ENCODE data around the gene RENBP.

The RENBP gene

DNA sequence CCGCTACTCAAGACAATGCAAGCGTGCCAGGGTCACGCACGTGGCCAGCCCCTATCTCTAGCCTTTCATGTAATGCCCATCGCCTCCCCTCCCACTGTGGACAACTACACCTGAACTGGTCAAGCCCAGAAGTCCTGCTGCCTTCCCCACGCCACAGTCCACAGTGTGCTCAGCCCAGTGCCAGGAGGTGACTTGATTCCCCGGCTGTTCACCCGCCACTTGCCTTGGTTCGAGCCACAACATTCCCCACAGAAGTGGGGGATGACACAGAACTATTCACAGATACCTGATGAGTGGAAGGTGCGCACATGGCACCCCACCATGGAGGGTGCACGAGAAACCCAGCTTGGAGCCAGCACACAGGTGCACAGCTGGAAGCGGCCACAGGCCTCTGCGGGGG is 25.2 kb downstream of the RENBP start:
- no peak for DNase-seq (ENCODE audit: low read depth in 3 of 3)

DNA sequence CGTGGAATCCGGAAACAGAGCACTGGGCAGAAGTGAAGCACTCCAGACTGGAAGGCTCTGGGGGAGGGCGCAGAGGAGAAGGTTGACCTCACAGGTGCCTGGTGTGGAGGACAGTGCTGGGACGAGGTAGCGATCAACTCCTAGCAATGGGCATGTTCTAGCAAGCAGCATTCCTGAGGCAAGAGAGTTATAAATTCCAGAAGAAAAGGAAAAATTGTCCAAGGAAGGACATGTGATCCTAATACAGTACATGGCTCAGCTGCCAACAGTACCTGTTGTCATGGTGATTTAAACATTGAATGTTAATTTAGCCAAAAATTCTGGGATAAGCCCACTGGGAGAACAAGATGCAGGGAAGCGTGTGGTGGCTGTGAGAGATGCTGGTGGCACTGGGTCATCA is 26.6 kb downstream of the RENBP start:
- DNase-seq (ENCODE audit: low read depth in 3 of 3), result no peak

DNA sequence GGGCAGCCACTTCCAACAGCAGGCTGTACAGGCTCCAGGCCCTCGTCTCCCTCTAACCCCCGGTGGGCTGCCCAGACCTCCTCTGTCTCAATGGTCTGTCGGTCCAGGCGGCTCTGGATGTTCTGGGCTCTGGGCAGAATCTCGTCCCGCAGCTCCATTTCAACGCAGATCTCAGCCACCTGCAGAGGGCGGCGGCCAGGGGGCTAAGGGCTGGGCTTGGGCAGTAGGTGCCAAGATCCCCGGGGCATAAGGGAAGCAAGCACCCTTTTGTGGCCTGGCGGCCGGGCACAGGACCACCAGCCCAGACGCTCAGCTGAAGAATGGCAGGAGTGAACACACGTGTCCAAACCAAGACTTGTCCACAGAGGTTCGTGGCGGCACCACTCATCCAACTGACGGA is 30.7 kb downstream of the RENBP start:
- DNase-seq (ENCODE audit: low read depth in 3 of 3), result no peak

DNA sequence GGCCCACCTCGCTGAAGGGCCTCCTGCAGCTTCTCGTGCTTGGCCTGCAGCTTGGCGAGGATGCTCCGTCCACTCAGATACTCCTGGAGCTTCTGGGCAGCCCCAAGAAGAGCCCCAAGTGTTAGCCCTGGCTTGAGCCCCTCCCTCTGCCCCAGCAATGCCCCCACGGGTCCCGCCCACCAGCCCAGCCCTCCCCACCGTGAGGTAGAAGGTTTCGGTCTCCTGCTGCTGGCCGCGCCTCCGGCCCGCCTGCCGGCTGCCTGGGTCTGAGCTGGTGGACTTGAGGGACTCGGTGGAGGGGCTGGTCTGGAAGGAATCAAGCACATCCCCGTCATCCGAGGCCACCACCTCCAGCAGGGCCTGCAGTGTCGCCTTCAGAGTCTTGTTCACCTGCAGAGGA is 31.2 kb downstream of the RENBP start:
- DNase-seq (ENCODE audit: low read depth in 3 of 3), result no peak

DNA sequence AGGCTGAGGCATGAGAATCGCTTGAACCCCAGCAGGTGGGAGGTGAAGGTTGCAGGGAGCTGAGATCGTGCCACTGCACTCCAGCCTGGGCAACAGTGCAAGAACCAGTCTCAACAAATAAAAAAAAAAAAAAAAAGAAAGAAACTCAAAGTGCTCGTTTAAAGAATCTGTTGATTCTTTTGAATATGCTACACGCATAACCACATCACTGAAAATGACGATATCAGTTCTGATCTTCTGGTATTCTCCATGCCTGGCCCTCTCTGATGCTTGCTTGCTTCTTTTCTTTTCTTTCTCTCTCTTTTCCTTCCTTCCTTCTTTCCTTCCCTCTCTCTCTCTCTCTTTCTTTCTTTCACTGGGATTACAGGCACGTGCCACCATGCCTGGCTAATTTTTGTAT is 32.6 kb downstream of the RENBP start:
- no peak for DNase-seq (ENCODE audit: low read depth in 3 of 3)

DNA sequence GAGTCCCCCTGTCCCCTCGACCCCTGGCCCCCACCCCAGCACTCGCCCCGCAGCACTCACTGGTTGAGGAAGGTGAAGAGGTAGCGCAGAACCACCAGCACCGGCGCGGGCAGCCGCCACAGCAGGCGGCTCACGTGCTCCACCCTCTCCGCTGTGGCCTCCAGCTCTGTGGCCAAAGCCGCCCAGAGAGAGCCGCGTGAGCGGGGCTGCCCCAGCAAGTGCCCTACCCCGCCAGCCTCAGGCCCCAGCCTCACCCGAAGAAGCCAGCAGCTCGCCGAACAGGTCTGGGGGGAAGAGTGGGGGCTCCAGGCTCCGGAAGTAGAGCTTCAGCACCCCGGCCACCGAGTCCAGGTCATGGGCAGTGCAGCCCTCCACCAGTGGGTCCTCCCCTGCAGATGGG is 34.0 kb downstream of the RENBP start:
- DNase-seq (ENCODE audit: low read depth in 3 of 3), result no peak

DNA sequence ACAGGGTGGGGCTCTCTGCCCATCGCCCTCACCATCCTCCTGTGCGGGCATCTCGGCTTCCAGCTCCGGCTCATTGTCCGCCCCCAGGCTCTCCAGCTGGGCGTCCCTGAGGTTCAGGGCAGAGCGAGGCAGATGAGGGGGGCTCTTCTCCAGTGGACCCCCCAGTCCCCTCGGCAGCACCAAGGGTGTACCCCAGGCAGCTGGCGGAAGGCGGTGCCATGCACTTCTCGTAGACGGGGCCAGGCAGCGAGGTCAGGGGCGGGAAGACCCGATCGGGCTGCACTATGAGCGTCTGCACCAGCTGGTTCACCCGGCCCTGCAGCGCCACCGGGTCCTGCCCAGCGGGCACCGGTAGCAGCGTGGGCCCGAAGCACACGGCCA is 34.5 kb downstream of the RENBP start:
- DNase-seq (ENCODE audit: low read depth in 3 of 3), result no peak

DNA sequence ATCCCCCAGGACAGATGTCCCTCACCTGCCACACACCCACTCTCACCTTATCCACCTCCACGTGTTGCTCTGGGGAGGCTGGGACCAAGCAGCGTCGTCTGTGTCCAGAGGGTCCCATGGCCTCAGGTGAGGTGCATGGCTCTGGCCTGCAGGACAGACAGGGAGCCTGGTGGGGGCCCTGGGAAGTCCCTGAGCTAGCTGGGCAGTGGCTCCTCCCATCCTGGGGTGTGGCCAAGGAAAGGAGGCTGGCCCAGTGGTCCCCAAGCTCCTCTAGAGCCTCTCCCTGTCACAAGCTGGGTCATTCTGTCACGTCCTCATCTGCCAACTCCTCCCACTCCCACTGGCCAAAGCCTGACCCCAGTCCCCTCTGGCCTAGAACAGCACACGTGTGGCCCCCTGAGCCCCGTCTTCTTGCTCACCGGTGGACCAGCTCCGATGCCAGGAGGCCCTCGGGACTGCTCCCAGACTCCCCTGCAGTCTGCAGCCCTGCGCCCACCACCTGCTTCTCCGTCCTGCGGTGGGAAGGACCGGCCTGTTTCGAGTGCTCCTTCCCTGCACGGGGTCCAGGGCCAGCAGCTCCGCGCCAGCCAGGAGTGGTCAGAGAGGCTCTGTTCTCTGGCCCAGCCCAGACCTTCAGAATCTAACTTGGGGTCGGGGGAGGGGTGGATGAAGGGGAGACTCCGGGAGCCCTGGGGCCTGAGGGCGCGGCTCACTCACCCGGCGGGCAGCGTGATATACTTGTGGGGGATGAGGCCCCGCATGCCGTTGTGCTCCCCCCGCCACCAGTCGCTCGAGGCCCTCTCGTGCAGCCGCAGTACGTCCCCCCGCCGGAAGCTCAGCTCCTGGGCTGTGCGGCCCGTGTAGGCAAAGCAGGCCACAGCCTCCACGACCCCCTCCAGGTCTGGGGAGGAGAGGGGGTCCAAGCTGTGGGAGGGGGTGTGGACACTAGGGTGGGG is 35.1 kb downstream of the RENBP start:
- no peak for DNase-seq (ENCODE audit: low read depth in 3 of 3)

DNA sequence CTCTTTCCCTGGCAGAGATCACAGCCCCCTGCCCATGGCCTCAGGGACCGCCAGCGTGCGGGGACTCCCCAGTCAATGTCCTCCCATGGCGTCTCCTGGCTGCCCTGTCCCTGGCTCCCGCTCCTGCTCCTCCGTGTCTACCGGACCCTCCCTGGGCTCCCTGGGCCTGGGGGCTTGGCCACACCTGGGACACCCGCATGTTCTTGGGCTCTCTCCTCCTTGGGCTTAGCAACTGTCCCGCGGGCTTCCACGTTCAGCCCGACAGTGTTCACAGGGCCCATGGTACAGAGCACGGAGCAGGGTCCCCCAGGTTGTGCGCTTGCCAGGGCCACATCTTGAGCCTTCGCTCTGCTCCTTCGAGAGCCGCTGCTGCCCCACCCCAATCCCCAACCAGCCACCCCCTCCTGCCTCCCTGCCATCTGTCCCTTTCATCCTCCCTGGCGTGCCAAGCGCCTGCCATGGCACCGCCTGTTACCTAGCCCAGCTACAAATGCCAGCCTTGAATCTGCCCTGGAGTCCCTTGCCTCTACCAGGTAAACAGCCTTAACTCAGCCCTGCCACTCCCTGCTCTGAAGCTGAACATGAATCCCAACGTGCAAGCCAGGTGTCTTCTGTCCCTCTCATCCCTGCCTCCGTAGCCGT is 36.1 kb downstream of the RENBP start:
- DNase-seq (ENCODE audit: low read depth in 3 of 3), result no peak

DNA sequence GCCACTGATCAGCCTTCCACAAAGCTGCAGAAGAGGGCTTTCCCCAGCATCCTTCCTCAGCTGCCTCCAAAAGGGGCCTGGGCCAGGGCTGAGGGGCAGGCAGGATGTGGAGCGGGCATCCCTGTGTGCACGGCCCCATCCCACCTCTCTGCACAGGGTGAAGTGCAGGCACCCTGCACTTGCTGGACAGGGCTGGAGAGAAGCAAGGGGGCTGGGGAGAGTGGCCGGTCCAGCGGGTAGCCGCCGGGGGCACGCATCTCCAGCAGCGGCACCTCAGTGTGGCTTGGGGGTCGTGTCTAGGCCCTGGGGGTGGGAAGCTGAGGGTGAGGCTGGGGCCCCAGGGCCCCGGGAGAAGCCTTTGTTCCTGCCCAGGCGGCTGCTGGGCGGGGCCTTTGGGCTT is 37.0 kb downstream of the RENBP start:
- DNase-seq (ENCODE audit: low read depth in 3 of 3), result no peak

DNA sequence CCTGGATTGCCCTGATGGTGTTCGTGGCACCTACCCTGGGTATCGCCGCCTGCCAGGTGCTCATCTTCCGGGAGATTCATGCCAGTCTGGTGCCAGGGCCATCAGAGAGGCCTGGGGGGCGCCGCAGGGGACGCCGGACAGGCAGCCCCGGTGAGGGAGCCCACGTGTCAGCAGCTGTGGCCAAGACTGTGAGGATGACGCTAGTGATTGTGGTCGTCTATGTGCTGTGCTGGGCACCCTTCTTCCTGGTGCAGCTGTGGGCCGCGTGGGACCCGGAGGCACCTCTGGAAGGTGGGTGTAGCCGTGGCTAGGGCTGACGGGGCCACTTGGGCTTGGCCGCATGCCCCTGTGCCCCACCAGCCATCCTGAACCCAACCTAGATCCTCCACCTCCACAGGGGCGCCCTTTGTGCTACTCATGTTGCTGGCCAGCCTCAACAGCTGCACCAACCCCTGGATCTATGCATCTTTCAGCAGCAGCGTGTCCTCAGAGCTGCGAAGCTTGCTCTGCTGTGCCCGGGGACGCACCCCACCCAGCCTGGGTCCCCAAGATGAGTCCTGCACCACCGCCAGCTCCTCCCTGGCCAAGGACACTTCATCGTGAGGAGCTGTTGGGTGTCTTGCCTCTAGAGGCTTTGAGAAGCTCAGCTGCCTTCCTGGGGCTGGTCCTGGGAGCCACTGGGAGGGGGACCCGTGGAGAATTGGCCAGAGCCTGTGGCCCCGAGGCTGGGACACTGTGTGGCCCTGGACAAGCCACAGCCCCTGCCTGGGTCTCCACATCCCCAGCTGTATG is 38.1 kb downstream of the RENBP start:
- no peak for DNase-seq (ENCODE audit: low read depth in 3 of 3)

DNA sequence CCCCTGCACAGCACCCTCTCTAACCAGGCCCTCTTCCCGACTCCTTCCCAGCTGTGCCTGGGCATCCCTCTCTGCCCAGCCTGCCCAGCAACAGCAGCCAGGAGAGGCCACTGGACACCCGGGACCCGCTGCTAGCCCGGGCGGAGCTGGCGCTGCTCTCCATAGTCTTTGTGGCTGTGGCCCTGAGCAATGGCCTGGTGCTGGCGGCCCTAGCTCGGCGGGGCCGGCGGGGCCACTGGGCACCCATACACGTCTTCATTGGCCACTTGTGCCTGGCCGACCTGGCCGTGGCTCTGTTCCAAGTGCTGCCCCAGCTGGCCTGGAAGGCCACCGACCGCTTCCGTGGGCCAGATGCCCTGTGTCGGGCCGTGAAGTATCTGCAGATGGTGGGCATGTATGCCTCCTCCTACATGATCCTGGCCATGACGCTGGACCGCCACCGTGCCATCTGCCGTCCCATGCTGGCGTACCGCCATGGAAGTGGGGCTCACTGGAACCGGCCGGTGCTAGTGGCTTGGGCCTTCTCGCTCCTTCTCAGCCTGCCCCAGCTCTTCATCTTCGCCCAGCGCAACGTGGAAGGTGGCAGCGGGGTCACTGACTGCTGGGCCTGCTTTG is 38.9 kb downstream of the RENBP start:
- DNase-seq (ENCODE audit: low read depth in 3 of 3), result no peak

DNA sequence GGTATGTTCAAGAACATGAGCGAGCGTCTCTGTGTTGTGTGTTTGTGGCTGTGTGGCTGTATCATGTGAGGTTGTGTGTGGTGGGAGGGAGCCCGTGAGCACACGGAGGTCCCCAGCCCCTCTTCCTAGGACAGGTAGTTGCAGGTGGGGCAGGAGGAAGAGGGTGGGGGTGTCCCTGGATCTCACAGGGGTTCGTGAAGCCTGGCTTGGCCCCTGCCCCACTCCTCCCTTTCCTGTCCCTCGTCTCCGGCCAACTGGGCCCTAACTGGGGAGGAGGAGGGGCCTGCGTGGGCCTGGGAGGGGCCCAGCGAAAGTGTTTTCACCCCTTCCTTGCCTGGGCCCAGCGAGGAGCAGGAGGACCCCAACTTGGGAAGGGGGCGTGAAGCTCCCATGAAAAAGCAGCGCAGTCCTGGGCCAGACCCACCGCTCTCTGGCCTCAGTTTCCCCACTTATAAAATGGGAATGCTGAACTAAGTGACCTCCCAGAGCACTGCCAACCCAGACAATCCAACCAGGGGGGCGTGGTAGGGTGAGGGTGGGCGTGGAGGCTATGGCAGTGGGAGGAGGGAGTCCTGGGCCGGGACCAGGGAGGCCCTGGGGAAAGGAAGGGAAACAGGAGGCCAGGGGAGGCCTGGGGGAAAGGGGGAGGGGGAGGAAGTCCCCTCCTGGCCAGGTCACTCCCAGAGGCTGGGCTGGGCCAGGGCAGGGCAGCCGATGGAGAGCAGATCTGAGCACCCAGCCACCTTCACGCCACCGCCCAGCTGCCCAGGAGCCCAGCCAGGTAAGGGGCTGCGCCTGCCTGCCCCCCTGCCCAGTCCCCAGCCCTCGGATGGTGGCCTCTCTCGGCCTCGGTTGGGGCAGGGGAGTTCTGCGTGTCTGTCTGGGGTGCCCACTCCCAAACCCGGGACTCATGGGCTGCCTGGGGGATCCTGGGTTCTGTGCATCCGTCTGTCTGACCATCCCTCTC is 40.2 kb downstream of the RENBP start, which contains the start of gene AVPR2:
Gene AVPR2, plus strand, starts transcription at position 683 of the 967 bp plus-strand sequence. CDS start 473 bp downstream, outside the sequence.
- DNase-seq (ENCODE audit: low read depth in 3 of 3), result no peak

DNA sequence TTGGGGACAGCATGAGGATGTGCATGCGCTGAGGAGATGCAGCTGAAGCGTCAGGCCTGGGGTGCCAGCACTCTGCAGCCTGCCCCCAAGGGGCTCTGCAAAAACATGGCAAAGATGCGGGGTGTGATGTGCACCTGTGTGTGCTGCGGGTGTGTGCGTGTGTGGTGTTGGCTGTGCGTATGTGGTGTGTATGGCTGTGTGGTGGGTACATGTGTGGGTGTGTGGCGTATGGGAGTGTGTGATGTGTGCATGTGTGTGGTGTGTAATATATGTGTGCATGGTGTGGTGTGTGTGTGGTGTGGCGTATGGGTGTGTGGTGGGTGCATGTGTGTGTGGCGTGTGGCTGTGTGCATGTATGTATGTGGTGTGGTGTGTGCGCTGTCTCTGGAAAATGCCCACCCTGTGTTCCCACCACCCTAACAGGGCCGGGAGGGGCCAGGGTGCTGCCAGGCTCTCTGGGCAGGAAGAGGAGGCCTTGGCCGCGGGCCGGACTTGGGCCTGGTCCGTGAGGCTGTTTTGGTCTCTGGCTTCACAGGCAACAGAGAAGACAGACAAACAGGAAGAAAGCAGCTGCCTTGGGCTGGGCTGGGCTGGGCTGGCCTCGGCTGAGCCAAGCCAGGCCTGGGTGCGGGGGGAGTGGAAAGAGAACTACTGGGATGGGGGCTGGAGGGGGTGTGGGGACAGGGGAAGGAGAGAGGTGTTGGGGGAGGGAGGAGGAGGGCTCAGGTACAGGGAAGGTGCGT is 41.0 kb downstream of the RENBP start:
- DNase-seq (ENCODE audit: low read depth in 3 of 3), result no peak

DNA sequence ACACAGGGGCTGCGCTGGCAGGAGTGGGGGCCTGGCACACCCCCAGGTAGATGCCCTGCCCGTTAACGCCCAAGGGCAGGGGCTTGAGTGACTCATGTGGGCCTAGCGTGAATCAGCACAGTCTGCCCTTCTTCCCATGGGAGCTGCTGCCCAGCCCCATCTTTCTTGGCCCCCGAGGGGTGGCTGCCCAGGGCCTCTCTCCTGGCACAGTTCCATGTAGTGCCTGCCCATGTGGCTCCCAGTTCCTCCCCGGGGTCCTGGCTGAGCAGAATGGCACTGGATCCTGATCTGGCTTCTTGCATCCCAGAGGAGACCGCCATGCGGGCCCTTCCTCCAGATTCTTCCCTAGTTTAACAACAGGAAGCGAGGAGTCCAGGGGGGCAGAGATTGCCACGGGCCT is 42.1 kb downstream of the RENBP start:
- DNase-seq (ENCODE audit: low read depth in 3 of 3), result no peak

DNA sequence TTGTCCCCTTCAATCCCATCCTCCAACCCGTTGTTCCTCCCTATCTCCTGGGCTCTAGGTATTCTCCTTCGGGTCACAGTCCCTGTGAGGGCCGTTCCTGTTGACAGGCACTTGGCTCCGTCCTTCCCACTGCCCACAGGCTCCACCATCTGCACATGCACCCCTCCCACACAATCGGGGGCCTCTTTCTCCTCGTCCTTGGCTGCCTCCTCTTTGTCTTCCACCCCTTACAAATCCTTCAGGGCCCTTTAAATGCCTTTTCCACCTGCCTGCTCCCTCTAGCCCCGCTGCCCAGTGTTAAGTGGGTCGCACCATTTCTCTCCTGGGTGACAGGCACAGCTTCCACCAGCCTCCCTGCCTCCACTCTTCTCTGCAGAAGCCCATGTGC is 42.7 kb downstream of the RENBP start:
- DNase-seq (ENCODE audit: low read depth in 3 of 3), result no peak

DNA sequence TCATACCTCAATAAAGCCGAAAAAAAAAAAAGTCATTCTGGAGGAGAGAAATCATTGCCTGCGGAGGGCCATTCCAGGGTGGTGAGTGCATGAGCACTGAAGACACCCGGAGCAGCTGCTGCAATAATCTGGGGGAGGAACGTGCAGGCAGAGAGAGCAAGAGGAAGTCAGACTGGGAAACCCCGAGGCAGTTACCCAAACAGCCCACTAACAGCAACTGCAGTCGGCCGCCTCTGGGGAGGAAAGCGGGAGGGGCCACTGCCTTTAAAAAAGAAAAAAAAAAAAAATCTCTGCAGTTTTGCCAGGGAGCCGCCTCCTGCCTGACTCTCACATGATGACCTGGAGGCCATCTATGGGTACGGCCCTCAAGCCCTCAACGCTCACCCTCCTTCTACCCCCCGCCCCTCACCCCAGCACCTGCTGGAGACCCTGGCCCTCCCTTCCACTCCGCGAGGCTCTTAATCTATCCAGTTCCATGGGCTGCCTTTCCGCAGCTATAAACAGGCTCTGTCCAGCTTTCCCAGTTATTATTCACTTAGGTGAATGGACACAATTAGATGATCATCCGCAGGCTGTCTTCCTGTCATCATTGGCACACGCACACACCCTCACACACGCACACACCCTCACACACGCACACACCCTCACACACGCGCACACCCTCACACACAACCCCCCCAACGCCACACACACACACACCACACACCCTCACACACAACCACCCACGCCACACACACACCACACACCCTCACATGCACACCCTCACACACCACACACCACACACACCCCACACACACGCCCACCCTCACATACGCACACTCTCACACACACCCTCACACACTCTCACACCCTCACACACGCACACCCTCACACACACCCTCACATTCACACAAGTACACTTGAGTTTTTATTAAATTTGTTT is 43.4 kb downstream of the RENBP start:
- DNase-seq (ENCODE audit: low read depth in 3 of 3), result peak; percentile 20 to 57 (median 32)

DNA sequence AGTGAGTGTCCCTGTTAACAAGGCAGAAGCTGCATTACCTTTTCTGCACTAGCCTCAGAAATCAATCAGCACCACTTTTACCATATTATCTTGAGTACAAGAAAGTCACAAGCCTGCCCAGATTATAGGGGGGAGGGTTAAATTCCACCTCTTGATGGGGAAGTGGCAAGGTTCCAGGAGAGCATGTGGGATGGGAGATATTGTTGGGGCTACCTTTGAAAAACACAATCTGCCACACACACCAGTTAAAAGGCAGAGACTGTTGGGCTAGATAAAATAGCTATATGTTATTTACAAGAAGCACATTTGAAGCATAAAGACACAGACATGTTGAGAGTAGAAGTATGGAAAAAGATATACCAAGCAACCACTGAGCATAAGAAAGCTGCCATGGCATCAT is 46.5 kb downstream of the RENBP start:
- DNase-seq (ENCODE audit: low read depth in 3 of 3), result no peak

DNA sequence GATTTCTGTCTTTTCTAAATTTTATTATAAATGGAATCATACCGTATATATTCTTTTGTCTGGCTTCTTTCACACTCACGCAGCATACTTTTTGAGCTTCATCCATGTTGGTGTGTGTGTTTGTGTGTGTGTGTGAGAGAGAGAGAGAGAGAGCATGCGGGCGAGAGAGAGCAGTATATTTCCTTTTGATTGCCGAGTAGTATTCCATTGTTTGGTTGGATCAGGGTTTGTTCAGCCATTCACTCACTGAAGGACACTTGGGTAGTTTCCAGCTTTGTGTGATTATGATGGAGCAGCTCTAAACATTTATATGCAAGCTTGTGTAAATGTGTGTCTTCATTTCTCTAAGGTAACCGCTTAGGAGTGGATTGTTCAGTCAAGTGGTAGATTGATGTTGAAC is 55.3 kb downstream of the RENBP start:
- DNase-seq (ENCODE audit: low read depth in 3 of 3), result no peak
